M059J (cell line): ENCODE measurements around the gene GRPEL2. TPM values are rescaled to one million over a fixed set of nuclear protein-coding genes. Genes with fewer than 3 reads are reported as not detected.

Experiments used
- DNase-seq: peaks from one replicate; pipeline ENCODE4 v3.0.0-alpha.2; 2012; ENCODE audit warnings: low read depth
- total RNA-seq: library from RNA; depleted of rRNA; stranded (reverse); fragments of >200 nt; shearing (Covaris generic); gene quantifications from 2 replicates; pipeline ENCODE4 v1.2.3, GENCODE V29; 2014

The GRPEL2 gene
- total RNA-seq, 1 experiment from 2014 or later = 20.3 TPM

DNA sequence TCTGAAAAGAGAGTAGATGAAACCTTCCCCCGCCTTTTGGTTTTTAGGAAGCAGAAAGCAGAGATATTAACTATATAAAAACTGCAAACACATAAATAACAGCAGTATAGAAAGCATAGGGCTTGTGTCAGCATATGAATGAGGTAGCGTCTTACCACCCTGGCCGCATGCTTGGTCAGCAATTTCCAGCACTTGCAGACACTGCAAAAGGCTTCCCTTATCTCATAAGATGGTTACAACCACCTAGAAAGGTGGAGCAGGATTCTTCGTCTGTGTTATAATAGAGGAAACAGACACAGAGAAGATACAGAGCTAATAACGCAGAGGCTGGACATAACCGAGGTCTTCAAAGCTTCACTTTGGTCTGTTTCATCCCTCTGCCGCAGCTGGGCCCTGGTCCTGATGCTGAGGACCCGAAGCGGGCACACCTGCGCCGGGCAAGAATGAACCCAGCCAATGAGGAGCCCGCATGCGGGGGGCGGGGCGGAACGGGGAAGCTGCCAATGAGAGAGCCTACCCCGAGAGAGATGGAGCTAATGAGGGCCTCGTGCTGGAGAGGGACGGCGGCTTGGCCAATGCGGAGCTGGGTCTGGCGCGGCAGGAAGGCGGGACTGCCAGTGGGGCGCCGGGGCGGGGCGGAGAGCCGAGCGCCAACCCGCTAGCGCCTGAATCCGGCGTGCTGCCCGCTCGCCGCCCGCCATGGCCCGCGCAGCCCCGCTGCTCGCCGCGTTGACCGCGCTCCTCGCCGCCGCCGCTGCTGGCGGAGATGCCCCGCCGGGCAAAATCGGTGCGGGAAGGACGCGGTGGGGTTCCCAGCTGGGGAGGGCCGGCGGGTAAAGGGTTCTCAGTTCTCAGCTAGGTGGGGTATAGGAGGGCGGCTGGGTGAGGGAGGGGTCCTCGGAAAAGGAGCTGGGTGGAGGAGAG lies 12.3 kb downstream of the GRPEL2 start, which contains the start of gene PCYOX1L:
PCYOX1L (plus strand) TSS at position 677 of the 924 bp plus-strand sequence; CDS start at position 700, 23 bp downstream.
- peak; percentile 96 for DNase-seq

- peak; percentile 29 for DNase-seq
Observed at GRCh38 chr5:149358294-149358651, 13.0 kb downstream of the GRPEL2 start.

GRCh38 chr5:149358868-149359495 lies 13.7 kb downstream of the GRPEL2 start:
- no peak for DNase-seq

- DNase-seq = no peak
Observed at GRCh38 chr5:149360272-149360671, 15.0 kb downstream of the GRPEL2 start.

DNA sequence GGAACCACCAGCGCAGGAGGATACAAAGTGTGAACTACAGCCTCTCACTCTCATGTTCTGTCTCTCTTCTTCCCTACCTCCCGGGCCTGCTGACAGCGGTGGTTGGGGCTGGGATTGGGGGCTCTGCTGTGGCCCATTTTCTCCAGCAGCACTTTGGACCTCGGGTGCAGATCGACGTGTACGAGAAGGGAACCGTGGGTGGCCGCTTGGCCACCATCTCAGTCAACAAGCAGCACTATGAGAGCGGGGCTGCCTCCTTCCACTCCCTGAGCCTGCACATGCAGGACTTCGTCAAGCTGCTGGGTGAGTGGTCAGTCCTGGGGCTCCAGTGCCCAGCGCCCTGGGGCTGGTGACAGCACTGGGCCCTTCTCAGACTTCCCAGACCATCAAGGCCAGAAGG lies 17.2 kb downstream of the GRPEL2 start:
- no peak for DNase-seq

GRCh38 chr5:149363358-149363757 lies 18.1 kb downstream of the GRPEL2 start:
- DNase-seq = no peak

DNA sequence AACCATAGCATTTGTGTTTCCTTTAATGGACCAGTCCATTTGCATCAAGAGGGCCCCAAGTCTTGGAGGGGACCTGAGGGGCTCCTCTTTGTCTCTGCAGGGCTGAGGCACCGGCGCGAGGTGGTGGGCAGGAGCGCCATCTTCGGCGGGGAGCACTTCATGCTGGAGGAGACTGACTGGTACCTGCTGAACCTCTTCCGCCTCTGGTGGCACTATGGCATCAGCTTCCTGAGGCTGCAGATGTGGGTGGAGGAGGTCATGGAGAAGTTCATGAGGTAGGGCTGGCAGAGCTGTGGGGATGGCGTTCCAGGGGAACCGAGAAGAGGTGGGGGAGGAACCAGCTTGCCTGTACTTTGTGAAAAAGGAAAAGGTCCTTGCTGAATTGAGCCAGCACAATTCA lies 18.6 kb downstream of the GRPEL2 start:
- no peak for DNase-seq

GRCh38 chr5:149364719-149365118 lies 19.4 kb downstream of the GRPEL2 start:
- DNase-seq = no peak

DNA sequence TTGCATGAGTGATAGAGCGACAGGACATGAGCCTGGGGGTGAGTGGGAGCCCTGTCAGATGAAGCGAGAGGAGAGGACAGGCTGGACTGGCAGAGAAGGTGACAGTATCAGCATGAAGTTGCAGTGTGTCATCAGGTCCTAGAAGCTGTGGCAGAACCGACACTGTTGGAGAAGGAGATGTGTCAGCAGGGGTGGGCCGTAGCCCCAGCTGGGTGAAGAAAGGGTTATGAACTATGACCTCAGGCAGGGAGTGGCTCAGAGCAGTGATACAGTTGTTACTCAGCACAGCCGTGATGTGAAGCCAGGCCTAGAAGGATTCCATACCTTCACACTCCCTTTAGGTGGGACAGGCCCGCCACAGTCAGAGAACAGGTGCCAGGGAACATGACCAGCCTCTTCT lies 20.1 kb downstream of the GRPEL2 start:
- no peak for DNase-seq

DNA sequence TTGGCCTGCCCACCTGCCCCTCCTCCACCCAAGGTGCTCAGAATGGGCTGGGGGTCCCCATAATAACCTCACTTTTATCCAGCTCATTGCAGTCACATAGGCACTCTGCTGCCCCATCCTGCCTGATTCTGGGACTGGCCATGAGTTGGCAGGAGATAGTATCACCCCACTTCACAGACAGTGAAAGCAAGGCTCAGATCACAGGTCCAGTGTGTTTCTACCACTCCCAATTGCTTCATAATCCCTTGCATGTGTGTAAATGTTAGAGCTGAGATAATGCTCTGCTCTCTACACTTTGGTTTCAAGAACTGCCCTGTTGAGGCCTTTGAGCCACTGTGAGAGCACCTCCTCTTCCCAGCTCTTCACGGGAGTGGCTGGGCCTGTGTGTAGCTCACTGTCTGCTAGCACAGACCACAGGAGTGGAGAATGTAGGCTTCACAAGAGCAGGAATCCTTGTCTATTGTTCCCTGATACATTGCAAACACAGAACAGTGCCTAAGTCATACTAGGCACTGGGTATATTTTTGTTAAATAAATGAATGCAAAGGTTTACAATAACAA lies 20.9 kb downstream of the GRPEL2 start:
- DNase-seq = no peak

GRCh38 chr5:149367249-149367971 lies 22.1 kb downstream of the GRPEL2 start:
- DNase-seq = peak; percentile 76

DNA sequence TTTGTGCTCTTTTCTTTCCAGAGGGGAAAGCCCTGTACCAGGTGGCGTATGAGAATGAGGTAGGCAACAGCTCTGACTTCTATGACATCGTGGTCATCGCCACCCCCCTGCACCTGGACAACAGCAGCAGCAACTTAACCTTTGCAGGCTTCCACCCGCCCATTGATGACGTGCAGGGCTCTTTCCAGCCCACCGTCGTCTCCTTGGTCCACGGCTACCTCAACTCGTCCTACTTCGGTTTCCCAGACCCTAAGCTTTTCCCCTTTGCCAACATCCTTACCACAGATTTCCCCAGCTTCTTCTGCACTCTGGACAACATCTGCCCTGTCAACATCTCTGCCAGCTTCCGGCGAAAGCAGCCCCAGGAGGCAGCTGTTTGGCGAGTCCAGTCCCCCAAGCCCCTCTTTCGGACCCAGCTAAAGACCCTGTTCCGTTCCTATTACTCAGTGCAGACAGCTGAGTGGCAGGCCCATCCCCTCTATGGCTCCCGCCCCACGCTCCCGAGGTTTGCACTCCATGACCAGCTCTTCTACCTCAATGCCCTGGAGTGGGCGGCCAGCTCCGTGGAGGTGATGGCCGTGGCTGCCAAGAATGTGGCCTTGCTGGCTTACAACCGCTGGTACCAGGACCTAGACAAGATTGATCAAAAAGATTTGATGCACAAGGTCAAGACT lies 22.8 kb downstream of the GRPEL2 start:
- no peak for DNase-seq

- DNase-seq = no peak
Observed at GRCh38 chr5:149370878-149371277, 25.6 kb downstream of the GRPEL2 start.

DNA sequence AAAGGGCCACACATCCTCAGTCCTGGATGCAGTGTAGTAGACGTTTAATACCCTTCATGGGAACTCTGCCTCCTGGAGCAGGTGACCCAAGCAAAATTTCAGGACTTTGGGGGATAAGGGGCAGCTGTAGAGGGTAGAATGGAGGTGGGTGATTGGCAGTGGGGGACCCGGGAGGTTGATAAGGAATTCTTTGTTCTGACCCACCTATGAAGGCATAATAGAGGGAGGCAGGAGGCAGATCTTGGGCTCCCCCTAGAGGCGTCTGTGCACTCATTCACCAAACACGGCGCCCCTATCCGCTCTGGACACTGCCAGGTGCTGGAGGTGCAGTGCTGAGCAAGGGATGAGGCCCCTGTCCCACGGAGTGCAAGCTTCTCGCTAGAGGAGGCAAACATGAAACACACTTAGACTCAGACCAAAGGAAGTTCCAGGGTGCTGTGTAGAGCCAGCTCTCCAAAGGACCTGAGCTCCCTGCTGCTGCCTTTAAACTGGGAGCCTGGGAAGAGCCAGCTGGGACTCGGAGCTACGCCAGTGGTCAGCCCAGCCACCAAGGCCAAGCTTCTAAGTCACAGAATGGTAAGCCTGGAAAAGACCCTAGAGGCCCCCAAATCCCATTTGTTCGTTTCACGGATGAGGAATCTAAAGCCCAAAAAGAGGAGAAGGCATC lies 26.1 kb downstream of the GRPEL2 start:
- DNase-seq = peak; percentile 58

DNA sequence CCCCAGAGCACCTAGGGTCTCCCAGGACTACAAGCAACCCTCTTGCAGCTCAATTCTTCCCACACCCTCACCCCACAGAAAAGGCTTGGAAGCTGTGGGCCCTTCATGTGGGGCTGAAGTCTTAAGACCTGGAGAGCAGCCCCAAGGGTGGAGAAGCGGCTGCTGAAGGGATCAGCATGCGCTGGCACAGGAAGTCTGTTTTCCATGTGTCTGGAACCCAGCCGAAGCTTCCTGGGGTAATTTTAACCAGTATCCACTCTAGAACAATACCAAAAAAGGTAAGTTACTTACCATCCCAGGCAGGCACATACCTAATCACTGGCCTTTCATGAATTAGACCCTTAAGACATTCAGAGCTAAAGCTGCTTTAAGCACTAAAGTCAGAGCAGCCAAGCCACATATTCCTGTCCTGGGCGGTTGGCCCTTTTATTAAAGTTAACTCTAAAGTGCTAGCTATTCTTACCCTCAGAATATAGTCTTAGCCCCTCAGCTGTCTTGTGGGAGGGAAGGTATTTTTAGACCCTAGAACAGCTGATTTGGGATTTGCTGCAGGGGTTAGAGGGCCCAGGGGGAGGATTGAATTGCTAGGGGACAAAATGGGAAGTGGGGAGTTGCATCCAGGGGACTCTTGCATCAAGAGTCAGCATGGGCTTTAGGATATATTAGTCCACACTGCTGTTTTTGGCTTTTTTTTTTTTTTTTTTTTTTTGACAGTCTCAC lies 26.9 kb downstream of the GRPEL2 start:
- no peak for DNase-seq

DNA sequence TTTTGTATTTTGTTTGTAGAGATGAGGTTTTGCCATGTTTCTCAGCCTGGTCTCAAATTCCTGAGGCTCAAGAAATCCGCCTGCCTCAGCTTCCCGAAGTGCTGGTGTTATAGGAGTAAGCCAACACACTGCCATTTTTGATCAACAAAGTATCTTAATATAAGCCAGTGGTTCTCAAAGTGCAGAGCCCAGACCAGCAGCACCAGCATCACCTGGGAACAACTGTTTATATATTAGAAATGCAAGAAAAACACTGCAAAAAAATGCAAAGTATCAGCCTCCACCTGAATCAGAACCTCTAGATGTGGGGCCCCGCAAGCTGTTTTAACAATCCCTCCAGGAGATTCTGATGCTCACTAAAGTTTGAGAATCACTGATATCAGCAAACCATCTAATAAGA lies 27.6 kb downstream of the GRPEL2 start:
- DNase-seq = no peak

DNA sequence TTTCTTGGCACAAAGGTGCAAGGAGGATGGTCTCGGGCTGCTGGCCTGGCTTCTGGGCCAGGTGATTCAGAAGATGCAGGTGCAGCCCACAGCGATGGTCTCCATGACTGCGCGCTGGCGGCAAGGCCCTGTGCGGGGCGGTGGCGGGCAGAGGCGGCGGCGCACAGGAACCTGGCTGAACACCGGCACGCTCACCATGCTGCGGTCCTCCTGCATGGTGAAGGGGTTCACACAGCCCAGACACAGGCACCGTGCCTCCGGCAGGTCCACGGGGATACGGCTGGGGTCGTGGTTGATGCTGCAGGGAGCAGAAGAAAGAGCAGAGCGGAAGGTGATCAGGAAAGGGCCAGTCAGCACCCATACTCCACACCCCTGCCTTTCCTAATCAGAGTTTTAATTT lies 29.0 kb downstream of the GRPEL2 start:
- DNase-seq = no peak

GRCh38 chr5:149374801-149375200 lies 29.5 kb downstream of the GRPEL2 start:
- no peak for DNase-seq

GRCh38 chr5:149375434-149375833 lies 30.1 kb downstream of the GRPEL2 start:
- no peak for DNase-seq

GRCh38 chr5:149376104-149376503 lies 30.8 kb downstream of the GRPEL2 start:
- no peak for DNase-seq
